ENCODE measurements around the gene ATP2B2.

The ATP2B2 gene

GRCh38 chr3:10474847-10475246 is 30.5 kb downstream of the ATP2B2 start:
- H3K9ac ChIP-seq (ENCODE audit: low read depth, low read length) = no peak overlapping the region
- no peaks in the 10 kb centered on the region for H3K9me3 ChIP-seq (replicated peaks; ENCODE audit: low read length)
- H3K4me3 ChIP-seq (ENCODE audit: low read length) = no peak overlapping the region
- H3K27me3 ChIP-seq (ENCODE audit: control insufficient read depth, insufficient read depth, low read length) = peaks cover 52% of the 10 kb centered on the region
- H3K4me1 ChIP-seq (ENCODE audit: control insufficient read depth, insufficient read depth, low read length) = no peaks in the 10 kb centered on the region
- no peak overlapping the region for H3K4me2 ChIP-seq (ENCODE audit: low read length)
- no peaks in the 10 kb centered on the region for H3K36me3 ChIP-seq (ENCODE audit: insufficient read depth, low read length)

DNA sequence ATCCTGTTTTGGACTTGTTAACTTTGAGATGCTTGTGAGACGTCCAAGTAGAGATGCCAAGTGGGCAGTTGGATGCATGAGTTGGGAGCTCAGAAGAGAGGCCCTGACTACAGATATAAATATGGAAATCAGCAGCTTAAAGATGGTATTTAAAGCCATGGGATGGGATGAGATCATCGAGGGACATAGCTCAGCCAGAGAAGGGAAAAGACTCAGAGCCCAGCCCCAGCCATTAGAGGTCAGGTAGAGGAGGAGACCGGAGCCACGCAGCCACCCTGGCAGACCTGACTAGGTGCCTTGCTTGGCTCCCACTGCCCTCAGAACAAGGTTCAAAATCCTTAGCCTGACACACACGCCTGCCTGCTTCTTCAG is 31.1 kb downstream of the ATP2B2 start:
- H3K4me1 ChIP-seq (ENCODE audit: control insufficient read depth, insufficient read depth, low read length) = no peaks in the 10 kb centered on the region
- no peak overlapping the region for H3K4me2 ChIP-seq (ENCODE audit: low read length)
- H3K9me3 ChIP-seq (replicated peaks; ENCODE audit: low read length) = no peaks in the 10 kb centered on the region
- no peaks in the 10 kb centered on the region for H3K36me3 ChIP-seq (ENCODE audit: insufficient read depth, low read length)
- H3K27me3 ChIP-seq (ENCODE audit: control insufficient read depth, insufficient read depth, low read length) = peaks cover 58% of the 10 kb centered on the region
- no peak overlapping the region for H3K9ac ChIP-seq (ENCODE audit: low read depth, low read length)
- H3K4me3 ChIP-seq (ENCODE audit: low read length) = no peak overlapping the region

GRCh38 chr3:10473581-10474274 is 31.7 kb downstream of the ATP2B2 start:
- Histone ChIP-seq H3K27me3 (ENCODE audit: control insufficient read depth, insufficient read depth, low read length) (peaks cover 63% of the 10 kb centered on the region), H3K4me1 (ENCODE audit: control insufficient read depth, insufficient read depth, low read length) (no peaks in the 10 kb centered on the region), H3K9ac (ENCODE audit: low read depth, low read length) (no peak overlapping the region)

DNA sequence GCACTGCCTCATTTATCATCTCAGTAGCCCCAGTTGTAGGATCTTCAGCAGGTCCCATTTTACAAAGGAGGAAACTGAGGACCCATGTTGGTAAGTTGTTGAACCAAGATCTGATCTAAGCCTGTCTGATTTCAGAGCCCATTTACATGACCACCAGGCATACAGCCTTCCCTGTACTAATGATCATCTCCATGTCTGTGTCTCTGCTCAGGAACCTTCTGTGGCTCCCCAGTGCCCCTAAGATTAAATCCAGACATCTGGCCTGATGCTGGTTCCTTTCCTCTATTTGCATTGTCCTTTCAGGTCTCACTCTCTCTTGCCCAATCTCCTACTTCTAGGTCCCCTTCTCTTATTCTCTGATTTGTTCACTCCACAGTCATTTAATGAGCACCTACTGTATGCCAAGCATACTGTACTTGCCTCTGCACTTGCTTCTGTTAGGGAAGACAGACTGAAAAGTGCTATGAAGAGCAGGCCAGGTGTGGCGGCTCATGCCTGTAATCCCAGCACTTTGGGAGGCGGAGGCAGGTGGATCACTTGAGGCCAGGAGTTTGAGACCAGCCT is 32.4 kb downstream of the ATP2B2 start:
- Histone ChIP-seq H3K4me2 (ENCODE audit: low read length) (no peak overlapping the region), H3K9ac (ENCODE audit: low read depth, low read length) (no peak overlapping the region), H3K4me1 (ENCODE audit: control insufficient read depth, insufficient read depth, low read length) (no peaks in the 10 kb centered on the region), H3K36me3 (ENCODE audit: insufficient read depth, low read length) (no peaks in the 10 kb centered on the region), H3K9me3 (replicated peaks; ENCODE audit: low read length) (no peaks in the 10 kb centered on the region), H3K27me3 (ENCODE audit: control insufficient read depth, insufficient read depth, low read length) (peaks cover 71% of the 10 kb centered on the region), H3K4me3 (ENCODE audit: low read length) (no peak overlapping the region)

More at GRCh38 chr3:10473581-10474274, 31.7 kb downstream of the ATP2B2 start:
- H3K9me3 ChIP-seq (replicated peaks; ENCODE audit: low read length) = no peaks in the 10 kb centered on the region
- no peaks in the 10 kb centered on the region for H3K36me3 ChIP-seq (ENCODE audit: insufficient read depth, low read length)
- H3K4me3 ChIP-seq (ENCODE audit: low read length) = no peak overlapping the region
- H3K4me2 ChIP-seq (ENCODE audit: low read length) = no peak overlapping the region

DNA sequence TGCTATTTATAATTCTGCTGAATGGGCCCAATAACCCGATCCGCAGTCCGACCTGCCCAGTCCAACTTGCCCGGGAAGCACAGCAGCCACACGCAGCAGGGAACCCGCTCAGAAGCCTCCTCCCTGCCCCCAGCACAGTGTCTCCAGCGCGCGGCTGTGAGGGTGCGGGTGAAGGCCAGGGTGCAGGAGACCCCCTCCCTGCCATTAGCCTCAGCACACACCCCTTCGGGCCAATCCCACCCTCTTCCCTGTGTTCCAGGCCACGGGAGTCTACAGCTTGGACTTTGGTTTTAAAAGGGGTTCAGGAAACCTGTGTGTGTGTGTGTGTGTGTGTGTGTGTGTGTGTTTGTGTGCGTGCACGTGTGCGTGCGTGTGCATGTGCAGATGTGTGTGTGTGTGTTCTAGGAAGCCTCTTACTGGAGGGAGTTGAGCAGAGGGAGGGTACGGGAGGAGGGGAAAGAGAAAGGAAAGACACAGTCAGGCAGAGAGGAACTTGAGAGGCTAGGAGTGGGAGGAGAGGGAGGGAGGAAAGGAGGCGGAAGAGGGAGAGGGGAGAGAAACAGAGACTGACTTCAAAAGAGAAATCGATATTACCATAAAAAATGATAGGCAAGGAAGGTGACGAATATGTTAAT is 34.2 kb downstream of the ATP2B2 start:
- Histone ChIP-seq H3K4me3 (ENCODE audit: low read length) (no peak overlapping the region), H3K4me2 (ENCODE audit: low read length) (no peak overlapping the region), H3K9ac (ENCODE audit: low read depth, low read length) (no peak overlapping the region), H3K4me1 (ENCODE audit: control insufficient read depth, insufficient read depth, low read length) (no peaks in the 10 kb centered on the region), H3K27me3 (ENCODE audit: control insufficient read depth, insufficient read depth, low read length) (peaks cover 84% of the 10 kb centered on the region), H3K36me3 (ENCODE audit: insufficient read depth, low read length) (no peaks in the 10 kb centered on the region), H3K9me3 (replicated peaks; ENCODE audit: low read length) (no peaks in the 10 kb centered on the region)

DNA sequence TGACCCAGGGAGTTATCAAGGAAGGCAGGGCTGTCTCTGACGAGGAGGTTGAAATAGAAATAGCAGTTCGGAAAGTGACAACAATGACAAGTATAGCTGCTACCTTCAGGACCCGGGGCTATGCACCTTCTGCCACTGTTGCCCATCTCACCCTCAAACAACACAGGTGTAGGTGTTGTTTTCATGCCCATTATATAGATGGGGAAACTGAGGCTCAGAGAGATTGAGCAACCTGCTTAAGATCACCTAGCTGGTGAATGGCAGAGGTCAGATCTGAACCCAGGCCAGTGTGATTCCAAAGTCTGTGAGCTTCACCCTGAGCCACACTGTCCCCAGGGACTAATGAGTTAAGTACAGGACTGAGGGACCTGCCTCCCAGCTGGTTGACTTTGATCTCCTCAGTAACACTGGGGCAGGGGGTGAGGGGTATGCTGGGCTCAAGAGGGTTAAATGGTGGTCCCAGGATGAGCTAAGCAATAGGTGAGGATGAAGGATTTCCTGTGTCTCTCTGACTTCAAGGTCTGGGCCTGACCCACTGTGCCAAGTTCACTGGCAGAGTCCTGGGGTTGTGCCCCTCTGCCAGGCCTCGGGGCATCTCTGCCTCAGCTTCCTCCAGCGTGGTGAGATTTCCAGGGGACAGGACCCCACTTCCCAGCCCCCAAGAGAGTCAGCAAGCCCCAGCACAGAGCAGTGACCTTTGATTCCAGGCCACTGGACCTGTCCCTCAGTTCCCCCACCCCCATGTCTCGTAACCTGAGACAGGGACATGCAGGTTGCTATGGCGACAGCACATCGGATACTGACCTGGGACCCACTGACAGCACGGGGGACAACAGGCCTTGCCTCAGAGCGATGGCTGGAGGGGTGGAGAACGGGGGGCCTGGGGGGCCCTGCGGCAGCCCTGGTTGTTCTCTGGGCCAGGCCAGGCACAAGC is 35.0 kb downstream of the ATP2B2 start:
- Histone ChIP-seq H3K4me3 (ENCODE audit: low read length) (no peak overlapping the region), H3K27me3 (ENCODE audit: control insufficient read depth, insufficient read depth, low read length) (peaks cover 85% of the 10 kb centered on the region)

GRCh38 chr3:10469441-10470119 is 35.8 kb downstream of the ATP2B2 start:
- H3K27me3 ChIP-seq (ENCODE audit: control insufficient read depth, insufficient read depth, low read length) = peaks cover 86% of the 10 kb centered on the region
- no peaks in the 10 kb centered on the region for H3K36me3 ChIP-seq (ENCODE audit: insufficient read depth, low read length)
- no peaks in the 10 kb centered on the region for H3K9me3 ChIP-seq (replicated peaks; ENCODE audit: low read length)
- no peak overlapping the region for H3K4me3 ChIP-seq (ENCODE audit: low read length)
- no peak overlapping the region for H3K4me2 ChIP-seq (ENCODE audit: low read length)
- H3K9ac ChIP-seq (ENCODE audit: low read depth, low read length) = no peak overlapping the region
- H3K4me1 ChIP-seq (ENCODE audit: control insufficient read depth, insufficient read depth, low read length) = no peaks in the 10 kb centered on the region

More for the DNA sequence above, 35.0 kb downstream of the ATP2B2 start:
- no peaks in the 10 kb centered on the region for H3K36me3 ChIP-seq (ENCODE audit: insufficient read depth, low read length)
- no peaks in the 10 kb centered on the region for H3K9me3 ChIP-seq (replicated peaks; ENCODE audit: low read length)
- H3K4me1 ChIP-seq (ENCODE audit: control insufficient read depth, insufficient read depth, low read length) = no peaks in the 10 kb centered on the region
- no peak overlapping the region for H3K9ac ChIP-seq (ENCODE audit: low read depth, low read length)
- H3K4me2 ChIP-seq (ENCODE audit: low read length) = no peak overlapping the region

GRCh38 chr3:10468613-10469354 is 36.6 kb downstream of the ATP2B2 start:
- no peak overlapping the region for H3K9ac ChIP-seq (ENCODE audit: low read depth, low read length)
- peaks cover 85% of the 10 kb centered on the region for H3K27me3 ChIP-seq (ENCODE audit: control insufficient read depth, insufficient read depth, low read length)
- no peaks in the 10 kb centered on the region for H3K4me1 ChIP-seq (ENCODE audit: control insufficient read depth, insufficient read depth, low read length)
- no peaks in the 10 kb centered on the region for H3K36me3 ChIP-seq (ENCODE audit: insufficient read depth, low read length)
- no peaks in the 10 kb centered on the region for H3K9me3 ChIP-seq (replicated peaks; ENCODE audit: low read length)
- H3K4me3 ChIP-seq (ENCODE audit: low read length) = no peak overlapping the region
- H3K4me2 ChIP-seq (ENCODE audit: low read length) = no peak overlapping the region

- Histone ChIP-seq H3K36me3 (ENCODE audit: insufficient read depth, low read length) (no peaks in the 10 kb centered on the region), H3K9me3 (replicated peaks; ENCODE audit: low read length) (no peaks in the 10 kb centered on the region), H3K4me1 (ENCODE audit: control insufficient read depth, insufficient read depth, low read length) (no peaks in the 10 kb centered on the region), H3K4me3 (ENCODE audit: low read length) (no peak overlapping the region), H3K27me3 (ENCODE audit: control insufficient read depth, insufficient read depth, low read length) (peaks cover 84% of the 10 kb centered on the region), H3K9ac (ENCODE audit: low read depth, low read length) (no peak overlapping the region), H3K4me2 (ENCODE audit: low read length) (no peak overlapping the region)
Observed at GRCh38 chr3:10467904-10468612, 37.3 kb downstream of the ATP2B2 start.

- Histone ChIP-seq H3K4me1 (ENCODE audit: control insufficient read depth, insufficient read depth, low read length) (no peaks in the 10 kb centered on the region), H3K27me3 (ENCODE audit: control insufficient read depth, insufficient read depth, low read length) (peaks cover 84% of the 10 kb centered on the region), H3K4me3 (ENCODE audit: low read length) (no peak overlapping the region), H3K4me2 (ENCODE audit: low read length) (no peak overlapping the region), H3K9ac (ENCODE audit: low read depth, low read length) (no peak overlapping the region), H3K36me3 (ENCODE audit: insufficient read depth, low read length) (no peaks in the 10 kb centered on the region), H3K9me3 (replicated peaks; ENCODE audit: low read length) (no peaks in the 10 kb centered on the region)
Observed at GRCh38 chr3:10467204-10467603, 38.2 kb downstream of the ATP2B2 start.
